Measurements from ENCODE around the gene EMC9. TPM values are rescaled to one million over a fixed set of nuclear protein-coding genes. Genes with fewer than 3 reads are reported as not detected.

The EMC9 gene
- total RNA-seq, 1 donor from 2014 or later, result 3.4 TPM

DNA sequence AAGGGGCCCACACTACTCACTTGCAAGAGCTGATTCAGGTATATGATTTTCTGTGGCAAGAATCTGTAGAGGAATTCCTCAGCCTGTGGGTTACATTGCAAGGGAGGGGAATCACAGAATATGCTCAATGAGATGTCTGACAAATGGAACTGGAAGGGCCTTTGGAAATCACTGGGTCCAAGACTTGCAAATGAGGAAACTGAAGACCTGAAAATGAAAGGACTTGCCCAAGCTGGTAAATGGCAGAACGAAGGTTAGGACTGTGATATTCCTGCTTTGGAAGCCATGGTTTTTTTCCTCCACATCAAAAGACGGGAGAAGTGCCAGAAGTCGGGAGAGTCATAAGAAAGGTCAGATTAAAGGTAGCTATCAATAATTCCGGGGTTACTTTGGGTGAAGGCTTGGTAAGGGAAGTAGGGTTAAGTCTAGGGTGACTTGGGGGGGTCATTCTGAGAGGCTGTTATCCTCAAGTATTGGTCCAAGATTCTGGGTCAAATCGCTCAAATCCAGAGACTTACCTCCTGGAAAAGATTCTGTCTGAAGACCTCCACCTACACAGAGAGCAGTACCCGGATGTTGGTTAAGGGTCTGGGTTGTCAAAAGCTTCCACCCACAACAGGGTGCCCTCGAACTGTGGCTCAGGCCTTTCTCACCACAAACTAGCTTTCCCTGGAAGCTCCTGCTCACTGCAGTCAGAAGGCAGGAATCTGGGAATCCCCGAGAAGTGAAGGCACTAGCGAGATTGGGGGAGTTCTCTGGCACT is 4.5 kb upstream of the EMC9 start:
- TF ChIP-seq, protein P1, sequence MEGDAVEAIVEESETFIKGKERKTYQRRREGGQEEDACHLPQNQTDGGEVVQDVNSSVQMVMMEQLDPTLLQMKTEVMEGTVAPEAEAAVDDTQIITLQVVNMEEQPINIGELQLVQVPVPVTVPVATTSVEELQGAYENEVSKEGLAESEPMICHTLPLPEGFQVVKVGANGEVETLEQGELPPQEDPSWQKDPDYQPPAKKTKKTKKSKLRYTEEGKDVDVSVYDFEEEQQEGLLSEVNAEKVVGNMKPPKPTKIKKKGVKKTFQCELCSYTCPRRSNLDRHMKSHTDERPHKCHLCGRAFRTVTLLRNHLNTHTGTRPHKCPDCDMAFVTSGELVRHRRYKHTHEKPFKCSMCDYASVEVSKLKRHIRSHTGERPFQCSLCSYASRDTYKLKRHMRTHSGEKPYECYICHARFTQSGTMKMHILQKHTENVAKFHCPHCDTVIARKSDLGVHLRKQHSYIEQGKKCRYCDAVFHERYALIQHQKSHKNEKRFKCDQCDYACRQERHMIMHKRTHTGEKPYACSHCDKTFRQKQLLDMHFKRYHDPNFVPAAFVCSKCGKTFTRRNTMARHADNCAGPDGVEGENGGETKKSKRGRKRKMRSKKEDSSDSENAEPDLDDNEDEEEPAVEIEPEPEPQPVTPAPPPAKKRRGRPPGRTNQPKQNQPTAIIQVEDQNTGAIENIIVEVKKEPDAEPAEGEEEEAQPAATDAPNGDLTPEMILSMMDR (IDR thresholded peaks at IDR 0.05), result no peak
- no peaks in the 10 kb centered on the region for H3K27me3 ChIP-seq
- peaks cover 16 to 20% of the 10 kb centered on the region in 2 donors for H3K36me3 ChIP-seq
- no peak for DNase-seq (ENCODE audit: low spot score in 2 of 2)
- intact Hi-C loops (cut with DNase I), result loop anchor here (2.0 to 10.0 kb wide), 4 partner anchors 43 to 841 kb away; partner anchors contain the start of genes BCL2L2, GMPR2, IPO4 and NEDD8
- H3K27ac ChIP-seq, result peak overlapping the region; percentile 75 to 90
- H3K4me3 ChIP-seq, result peak overlapping the region; percentile 76 to 100
- no peaks in the 10 kb centered on the region for H3K9me3 ChIP-seq
- peaks cover 24 to 26% of the 10 kb centered on the region in 2 donors for H3K4me1 ChIP-seq

DNA sequence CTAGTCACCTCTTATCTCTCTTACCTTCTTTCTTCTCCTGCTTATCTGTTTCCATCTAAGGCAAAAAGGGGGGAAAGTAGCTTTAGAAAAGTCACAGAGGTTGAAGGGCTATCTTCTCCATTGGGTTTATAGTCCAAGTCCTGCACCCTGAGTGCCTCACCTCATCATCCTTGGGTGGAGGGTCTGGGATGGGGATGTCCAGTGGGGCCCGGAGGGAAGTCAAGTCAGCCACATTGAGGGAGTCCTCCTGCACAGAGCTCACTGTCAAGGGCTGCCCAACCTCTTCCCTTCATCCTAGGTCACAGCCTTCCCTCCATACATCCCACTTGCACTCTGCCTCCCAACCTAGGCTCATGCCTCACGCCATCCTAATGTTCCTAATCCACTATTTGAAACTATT is 3.8 kb upstream of the EMC9 start:
- no peaks in the 10 kb centered on the region for H3K9me3 ChIP-seq
- peaks cover 13 to 14% of the 10 kb centered on the region in 2 donors for H3K36me3 ChIP-seq
- peaks cover 26 to 27% of the 10 kb centered on the region in 2 donors for H3K4me1 ChIP-seq
- H3K4me3 ChIP-seq, result peak overlapping the region in 1 of 2 donors; percentile 100
- DNase-seq (ENCODE audit: low spot score in 2 of 2), result no peak
- no peaks in the 10 kb centered on the region for H3K27me3 ChIP-seq
- intact Hi-C loops (cut with DNase I), result loop anchor here (5.0 to 10.0 kb wide), 2 partner anchors 87 to 840 kb away; partner anchors contain the start of genes BCL2L2, GMPR2, NEDD8 and PPP1R3E
- H3K27ac ChIP-seq, result peak overlapping the region; percentile 75 to 90
- TF ChIP-seq, protein P1 (IDR thresholded peaks at IDR 0.05), result no peak

DNA sequence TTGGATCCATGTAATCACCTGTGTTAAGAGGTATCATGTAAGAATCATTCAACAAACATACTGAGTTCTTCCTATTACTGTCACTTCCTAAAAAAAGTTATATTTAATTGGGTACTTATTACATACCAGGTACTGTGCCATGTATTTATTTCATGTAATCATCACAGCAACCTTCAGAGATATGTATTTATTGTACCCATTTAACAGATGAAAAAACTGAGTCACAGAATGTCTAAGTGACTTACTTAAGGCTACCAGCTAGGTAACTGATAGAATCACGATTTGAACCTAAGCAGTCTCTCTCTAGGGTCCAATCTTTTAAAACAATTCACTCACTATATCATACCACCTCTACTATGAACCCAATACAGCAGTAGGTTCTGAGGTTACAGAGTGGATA is 3.1 kb upstream of the EMC9 start:
- Histone ChIP-seq H3K27ac (no peak overlapping the region), H3K9me3 (no peaks in the 10 kb centered on the region), H3K27me3 (no peaks in the 10 kb centered on the region), H3K36me3 (peaks cover 6 to 7% of the 10 kb centered on the region in 2 donors), H3K4me3 (no peak overlapping the region), H3K4me1 (peaks cover 26 to 34% of the 10 kb centered on the region in 2 donors)
- DNase-seq (ENCODE audit: low spot score in 2 of 2), result no peak
- TF ChIP-seq, protein P1 (IDR thresholded peaks at IDR 0.05), result no peak
- intact Hi-C loops (cut with DNase I), result loop anchor here (10.0 kb wide), 1 partner anchor 840 kb away; the partner anchor contains the start of genes BCL2L2 and PPP1R3E

DNA sequence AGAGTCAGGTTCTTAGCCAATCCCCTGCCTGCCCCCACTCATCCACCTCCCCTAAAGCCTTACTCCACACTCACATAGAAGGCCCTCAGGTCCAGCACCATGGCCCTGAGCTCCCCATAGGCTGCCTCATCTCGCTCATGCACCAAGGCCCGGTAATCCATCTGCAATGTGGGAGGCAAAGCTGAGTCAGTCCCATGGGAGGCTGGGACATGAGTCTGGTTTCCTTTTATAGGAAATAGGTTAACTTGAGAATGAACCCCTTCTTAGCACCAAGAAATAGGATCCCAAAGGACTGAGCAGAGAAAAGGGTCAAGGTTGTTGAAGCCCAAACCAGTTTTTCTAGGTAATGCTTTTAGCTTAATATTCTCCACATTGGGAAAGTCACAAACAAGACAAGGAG is 2.1 kb upstream of the EMC9 start:
- intact Hi-C loops (cut with DNase I), result loop anchor here (10.0 kb wide), 1 partner anchor 839 kb away; the partner anchor contains the start of genes BCL2L2 and PPP1R3E
- Histone ChIP-seq H3K27me3 (no peaks in the 10 kb centered on the region), H3K4me1 (peaks cover 23 to 36% of the 10 kb centered on the region in 2 donors), H3K36me3 (peaks cover 2 to 8% of the 10 kb centered on the region in 2 donors), H3K4me3 (no peak overlapping the region), H3K27ac (no peak overlapping the region), H3K9me3 (no peaks in the 10 kb centered on the region)
- DNase-seq (ENCODE audit: low spot score in 2 of 2), result no peak
- TF ChIP-seq, protein P1 (IDR thresholded peaks at IDR 0.05), result no peak

DNA sequence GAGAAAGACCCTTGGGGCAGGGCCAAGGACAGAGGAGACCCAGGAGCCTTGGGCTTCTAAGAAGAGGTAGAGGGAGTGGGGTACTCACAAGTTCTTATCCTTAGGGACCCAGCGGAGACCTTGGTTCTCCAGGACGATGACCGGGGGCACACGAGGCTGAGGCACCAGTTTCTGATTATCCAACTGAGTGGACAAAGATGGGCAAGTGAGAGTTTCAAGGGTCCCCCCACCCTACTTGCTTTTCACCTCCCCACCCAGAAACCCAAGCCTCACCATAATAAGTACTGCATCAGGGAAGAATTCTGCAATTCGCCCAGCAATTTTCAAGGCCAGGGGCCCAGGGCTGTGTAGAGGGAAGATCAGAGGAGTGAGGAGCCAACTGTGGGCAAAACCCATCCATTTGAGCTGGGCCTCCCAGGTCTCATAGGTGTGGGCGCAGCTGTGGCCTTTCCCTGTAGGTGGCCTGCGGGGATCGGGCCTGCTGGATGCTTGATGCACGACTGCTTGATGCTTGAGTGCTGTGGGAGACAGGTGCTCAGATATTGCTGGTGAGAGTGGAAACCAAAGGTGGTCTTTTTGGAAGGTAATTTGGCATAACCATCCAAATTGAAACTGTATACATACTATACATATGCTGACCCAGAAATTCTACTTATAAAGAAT is 2.0 kb downstream of the EMC9 start:
- no peak for DNase-seq (ENCODE audit: low spot score in 2 of 2)
- peak overlapping the region in 1 of 2 donors; percentile 80 for H3K4me3 ChIP-seq
- TF ChIP-seq, protein P1 (IDR thresholded peaks at IDR 0.05), result no peak
- intact Hi-C loops (cut with DNase I), result no loop called here
- peaks cover 11 to 18% of the 10 kb centered on the region in 2 donors for H3K36me3 ChIP-seq
- peaks cover 9 to 31% of the 10 kb centered on the region in 2 donors for H3K4me1 ChIP-seq
- H3K27ac ChIP-seq, result peak overlapping the region in 1 of 2 donors; percentile 76
- no peaks in the 10 kb centered on the region for H3K9me3 ChIP-seq
- H3K27me3 ChIP-seq, result no peaks in the 10 kb centered on the region

Measured in ascending aorta (tissue), 2 donors.